T follicular helper cell (primary cell): ENCODE results near the gene NDST1.
"Not testable (repeated sequence)": the region's sequence is repeated elsewhere in the genome, so short reads cannot be mapped to it uniquely, and the experiment has no call there.

Source experiments
- DNase-seq: peaks from one replicate; pipeline ENCODE4 v3.0.0-alpha.2; 2020; ENCODE audit warnings: low read depth
- total RNA-seq, 2 experiments: gene quantifications; one replicate each; lab custom pipeline; 2026; lab: John Stamatoyannopoulos, UW

NDST1 gene
- 1.6 to 7.3 reads per million in 2 experiments for total RNA-seq

- DNase-seq: no peak
Measured at GRCh38 chr5:150507474-150508276, at the start of gene NDST1. Gene NDST1 (plus strand): TSS chr5:150508131. CDS start chr5:150521255, 13,124 bp downstream.

- DNase-seq: peak; percentile 75
Measured at GRCh38 chr5:150458802-150459557, 49.0 kb upstream of the NDST1 start.

- no peak for DNase-seq
Measured at GRCh38 chr5:150460781-150461180, 47.1 kb upstream of the NDST1 start.

GRCh38 chr5:150461231-150461630 is 46.7 kb upstream of the NDST1 start:
- no peak for DNase-seq

GRCh38 chr5:150464554-150465012 is 43.3 kb upstream of the NDST1 start:
- no peak for DNase-seq

- DNase-seq: no peak
Measured at GRCh38 chr5:150465927-150466326, 42.0 kb upstream of the NDST1 start.

GRCh38 chr5:150468206-150468605 is 39.7 kb upstream of the NDST1 start:
- no peak for DNase-seq

GRCh38 chr5:150469718-150470469 is 38.0 kb upstream of the NDST1 start:
- DNase-seq: no peak

GRCh38 chr5:150473673-150474358 is 34.1 kb upstream of the NDST1 start:
- DNase-seq: no peak

GRCh38 chr5:150476568-150476967 is 31.4 kb upstream of the NDST1 start:
- not testable (repeated sequence) for DNase-seq

- no peak for DNase-seq
Measured at GRCh38 chr5:150479416-150479815, 28.5 kb upstream of the NDST1 start.

- no peak for DNase-seq
Measured at GRCh38 chr5:150481708-150481965, 26.3 kb upstream of the NDST1 start.

- no peak for DNase-seq
Measured at GRCh38 chr5:150481972-150482406, 25.9 kb upstream of the NDST1 start.

GRCh38 chr5:150484964-150485692 is 22.8 kb upstream of the NDST1 start:
- no peak for DNase-seq

GRCh38 chr5:150485693-150486401 is 22.1 kb upstream of the NDST1 start:
- DNase-seq: peak; percentile 10

GRCh38 chr5:150486402-150487198 is 21.3 kb upstream of the NDST1 start:
- DNase-seq: no peak

- no peak for DNase-seq
Measured at GRCh38 chr5:150487199-150488061, 20.5 kb upstream of the NDST1 start.

- no peak for DNase-seq
Measured at GRCh38 chr5:150488519-150489359, 19.2 kb upstream of the NDST1 start.
